ENCODE measurements around the gene NTNG1. TPM values are rescaled to one million over a fixed set of nuclear protein-coding genes. Genes with fewer than 3 reads are reported as not detected.

NTNG1 gene
- total and polyA plus RNA-seq, 12 donors, result 0.06 TPM; not detected in 11

DNA sequence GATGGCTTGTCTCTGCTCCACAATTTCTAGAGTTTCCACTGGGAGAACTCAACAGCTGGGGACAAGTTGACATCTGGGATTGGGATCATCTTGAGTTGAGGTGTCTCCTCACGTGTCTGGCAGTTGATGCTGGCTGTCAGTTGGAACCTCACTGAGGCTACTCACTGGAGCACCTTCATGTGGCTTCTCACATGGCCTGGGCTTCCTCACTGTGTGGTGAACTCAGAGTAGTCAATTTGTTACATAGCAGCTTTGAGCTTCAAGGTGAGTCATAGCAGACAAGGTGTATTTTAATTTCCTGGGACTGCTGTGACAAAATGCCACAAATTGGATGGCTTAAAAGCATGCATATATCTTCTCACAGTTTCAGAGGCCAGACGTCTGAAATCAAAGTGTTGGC is 44.0 kb downstream of the NTNG1 start:
- DNase-seq (no peak), ATAC-seq (no peak)
- no peak overlapping the region for H3K4me3 ChIP-seq
- H3K36me3 ChIP-seq, result no peaks in the 10 kb centered on the region
- intact Hi-C loops (cut with DNase I), result no loop called here
- no peaks in the 10 kb centered on the region for H3K27me3 ChIP-seq
- WGBS, 2 donors, result 46 to 53% methylated on average over 2 of the region's 2 CpGs
- peaks cover 0 to 2% (median 0%) of the 10 kb centered on the region in 11 donors for H3K9me3 ChIP-seq
- no peak overlapping the region for H3K27ac ChIP-seq
- TF ChIP-seq CTCF (IDR thresholded peaks at IDR 0.05), result no peak
- no peaks in the 10 kb centered on the region for H3K4me1 ChIP-seq

DNA sequence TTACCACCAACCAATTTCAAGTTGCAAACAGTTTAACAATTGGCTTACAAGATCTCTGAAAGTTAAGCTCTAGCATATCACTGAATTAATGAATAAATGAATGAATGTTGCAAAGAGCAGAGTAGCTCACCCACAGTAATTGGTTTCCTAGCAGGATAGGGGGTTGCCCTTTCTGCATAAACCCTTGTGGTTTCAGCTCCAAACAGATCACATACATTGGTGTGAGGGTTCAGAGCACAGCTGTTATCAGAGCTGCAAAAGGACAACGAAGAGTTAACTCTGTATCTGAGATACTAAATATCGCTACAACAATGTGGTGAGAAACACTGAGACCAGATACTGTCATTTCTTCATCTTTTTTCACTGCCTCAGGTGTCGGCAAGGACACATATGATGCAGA is 46.6 kb downstream of the NTNG1 start:
- ATAC-seq (no peak), DNase-seq (no peak)
- no peak overlapping the region for H3K4me3 ChIP-seq
- intact Hi-C loops (cut with DNase I), result no loop called here
- no peak for TF ChIP-seq CTCF (IDR thresholded peaks at IDR 0.05)
- H3K4me1 ChIP-seq, result no peaks in the 10 kb centered on the region
- H3K9me3 ChIP-seq, result peaks cover 0 to 6% (median 0%) of the 10 kb centered on the region in 11 donors
- H3K27me3 ChIP-seq, result no peaks in the 10 kb centered on the region
- WGBS, 2 donors, result 31 to 32% methylated on average over 3 of the region's 3 CpGs
- H3K36me3 ChIP-seq, result no peaks in the 10 kb centered on the region
- H3K27ac ChIP-seq, result no peak overlapping the region

GRCh38 chr1:107188160-107188559 is 47.3 kb downstream of the NTNG1 start:
- H3K36me3 ChIP-seq, result no peaks in the 10 kb centered on the region
- H3K27ac ChIP-seq, result no peak overlapping the region
- TF ChIP-seq CTCF (IDR thresholded peaks at IDR 0.05), result no peak
- H3K9me3 ChIP-seq, result peaks cover 0 to 8% (median 0%) of the 10 kb centered on the region in 11 donors
- intact Hi-C loops (cut with DNase I), result no loop called here
- no peaks in the 10 kb centered on the region for H3K27me3 ChIP-seq
- 90 to 94% methylated on average over 3 of the region's 3 CpGs for WGBS, 2 donors
- DNase-seq (no peak), ATAC-seq (no peak)
- no peak overlapping the region for H3K4me3 ChIP-seq
- H3K4me1 ChIP-seq, result no peaks in the 10 kb centered on the region

DNA sequence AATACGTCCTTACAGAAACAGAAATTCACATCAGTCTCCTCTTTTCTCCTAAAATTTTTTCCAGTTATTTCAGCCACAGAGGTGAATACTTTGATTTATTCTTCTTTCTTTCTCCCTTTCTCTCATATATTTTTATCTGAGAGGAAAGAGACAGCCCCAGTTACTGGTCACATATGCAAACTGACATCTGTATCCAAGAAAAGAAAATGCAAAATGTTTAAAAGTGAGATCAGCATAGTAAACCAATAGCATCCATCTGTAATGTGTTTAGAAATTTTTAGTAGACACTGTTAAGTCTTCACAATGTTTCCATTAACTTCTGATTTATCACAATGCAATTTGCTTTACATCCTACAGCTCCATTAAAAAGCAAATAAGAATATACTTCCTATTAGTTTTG is 53.5 kb downstream of the NTNG1 start:
- intact Hi-C loops (cut with DNase I), result no loop called here
- DNase-seq (no peak), ATAC-seq (no peak)
- H3K36me3 ChIP-seq, result no peaks in the 10 kb centered on the region
- no peak for TF ChIP-seq CTCF (IDR thresholded peaks at IDR 0.05)
- H3K27me3 ChIP-seq, result peaks cover 0 to 4% (median 0%) of the 10 kb centered on the region in 7 donors
- WGBS, 2 donors, result 77 to 83% methylated on average over 1 of the region's 1 CpG
- H3K4me3 ChIP-seq, result no peak overlapping the region
- H3K4me1 ChIP-seq, result no peaks in the 10 kb centered on the region
- no peak overlapping the region for H3K27ac ChIP-seq
- peaks cover 0 to 8% (median 0%) of the 10 kb centered on the region in 11 donors for H3K9me3 ChIP-seq
